ENCODE results near the gene EYA4.

DNA sequence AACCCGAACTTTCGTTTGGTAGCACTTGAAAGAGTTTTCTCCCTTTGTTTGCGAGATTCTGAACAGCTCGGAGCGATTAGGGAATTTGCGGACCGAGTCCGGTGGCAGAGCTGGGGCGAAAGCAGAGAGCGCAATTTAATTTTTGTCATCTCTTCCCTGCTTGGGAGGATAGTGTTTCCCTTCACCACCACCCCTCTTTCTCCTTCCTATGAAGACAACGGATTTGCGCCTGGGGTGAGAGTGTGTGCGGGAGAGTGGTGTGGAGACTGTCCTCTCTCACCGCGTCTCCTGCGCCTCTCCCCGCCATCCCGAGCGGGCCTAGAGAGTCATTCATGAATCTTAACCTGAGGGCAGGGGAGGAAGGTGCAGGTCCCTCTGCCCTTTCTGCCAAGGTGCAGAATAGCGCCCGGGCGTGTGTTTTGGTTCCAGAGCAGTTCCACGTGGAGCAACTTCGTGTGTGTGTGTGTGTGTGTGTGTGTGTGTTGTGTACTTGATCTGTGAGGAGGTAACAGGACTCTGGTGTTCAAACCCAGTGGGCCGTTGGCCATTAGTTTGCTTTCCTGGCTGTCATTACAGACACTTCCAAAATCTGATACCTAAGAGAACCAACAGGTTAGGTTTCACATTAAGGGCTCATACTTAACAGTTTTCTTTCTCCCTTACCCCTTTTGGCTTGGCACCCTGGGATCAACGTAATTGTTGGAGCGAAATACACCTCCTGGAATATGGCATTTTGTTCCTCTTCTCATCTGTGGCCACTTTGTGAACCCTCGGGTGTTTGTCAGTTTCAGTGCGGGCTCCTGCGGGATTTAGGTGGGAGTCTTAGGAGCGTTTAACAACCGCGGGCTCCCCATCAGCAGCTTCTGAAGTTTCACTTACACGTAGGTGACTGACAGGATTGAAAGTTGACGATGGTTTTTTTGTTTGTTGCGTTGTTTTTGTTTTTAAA, 1.8 kb downstream of the EYA4 start:
- TF ChIP-seq POLR2A (IDR thresholded peaks at IDR 0.05) (no peak), CTCF (IDR thresholded peaks at IDR 0.05) (no peak), EP300 (IDR thresholded peaks at IDR 0.05) (no peak)
